HUES6 (cell line): ENCODE measurements around the gene RAF1.
"Not testable (repeated sequence)": the region's sequence is repeated elsewhere in the genome, so short reads cannot be mapped to it uniquely, and the experiment has no call there.

Experiments used
- H3K27ac ChIP-seq: 2 replicates; pipeline ENCODE4 v1.7.0; 2013; ENCODE audit warnings: low read depth, mild to moderate bottlenecking, low read length, inconsistent platforms
- H3K27me3 ChIP-seq: 2 replicates; pipeline ENCODE4 v1.6.1; 2013; ENCODE audit warnings: low read length; ENCODE audit not compliant: control insufficient read depth, insufficient read depth
- H3K36me3 ChIP-seq: 2 replicates; pipeline ENCODE4 v1.6.1; 2013; ENCODE audit warnings: low read length; ENCODE audit not compliant: control insufficient read depth, insufficient read depth
- H3K4me1 ChIP-seq: 2 replicates; pipeline ENCODE4 v1.6.1; 2013; ENCODE audit warnings: low read length; ENCODE audit not compliant: control insufficient read depth, insufficient read depth
- H3K4me3 ChIP-seq: 2 replicates; pipeline ENCODE4 v1.5.1; 2013; ENCODE audit warnings: low read depth, low read length
- H3K9ac ChIP-seq: one replicate; pipeline ENCODE4 v1.6.1; 2013; ENCODE audit warnings: mild to moderate bottlenecking, low read length
- H3K9me3 ChIP-seq: 2 replicates; pipeline ENCODE4 v1.6.1; 2013; ENCODE audit warnings: low read depth, low read length; ENCODE audit not compliant: control insufficient read depth, insufficient read depth

The RAF1 gene

GRCh38 chr3:12663936-12664908, at the start of gene RAF1:
Gene RAF1, minus strand, starts transcription at chr3:12664117. Its CDS starts 45,396 bp downstream, at chr3:12618721.
- H3K9ac ChIP-seq = peak within 1 kb of the TSS; percentile 98
- peak within 1 kb of the TSS; percentile 99 for H3K27ac ChIP-seq
- H3K36me3 ChIP-seq = no peaks in the 10 kb centered on the region
- no peaks in the 10 kb centered on the region for H3K27me3 ChIP-seq
- peak within 1 kb of the TSS; percentile 89 for H3K4me3 ChIP-seq
- H3K9me3 ChIP-seq = no peaks in the 10 kb centered on the region
- peaks cover 16% of the 10 kb centered on the region for H3K4me1 ChIP-seq

- Histone ChIP-seq H3K27ac (no peak overlapping the region), H3K27me3 (no peaks in the 10 kb centered on the region), H3K9me3 (no peaks in the 10 kb centered on the region), H3K4me3 (no peak overlapping the region), H3K36me3 (no peaks in the 10 kb centered on the region), H3K9ac (no peak overlapping the region), H3K4me1 (no peaks in the 10 kb centered on the region)
Observed at GRCh38 chr3:12710062-12710461, 46.1 kb upstream of the RAF1 start.

GRCh38 chr3:12709334-12709733, 45.4 kb upstream of the RAF1 start:
- Histone ChIP-seq H3K36me3 (no peaks in the 10 kb centered on the region), H3K9ac (no peak overlapping the region), H3K4me3 (no peak overlapping the region), H3K9me3 (no peaks in the 10 kb centered on the region), H3K27me3 (no peaks in the 10 kb centered on the region), H3K4me1 (no peaks in the 10 kb centered on the region), H3K27ac (no peak overlapping the region)

GRCh38 chr3:12708584-12709192, 44.8 kb upstream of the RAF1 start:
- Histone ChIP-seq H3K27me3 (no peaks in the 10 kb centered on the region), H3K9ac (no peak overlapping the region), H3K4me3 (no peak overlapping the region), H3K36me3 (no peaks in the 10 kb centered on the region), H3K27ac (no peak overlapping the region), H3K9me3 (no peaks in the 10 kb centered on the region), H3K4me1 (no peaks in the 10 kb centered on the region)

- Histone ChIP-seq H3K4me1 (no peaks in the 10 kb centered on the region), H3K27me3 (no peaks in the 10 kb centered on the region), H3K27ac (no peak overlapping the region), H3K9me3 (no peaks in the 10 kb centered on the region), H3K9ac (no peak overlapping the region), H3K4me3 (no peak overlapping the region), H3K36me3 (no peaks in the 10 kb centered on the region)
Observed at GRCh38 chr3:12707449-12707848, 43.5 kb upstream of the RAF1 start.

GRCh38 chr3:12706504-12707253, 42.8 kb upstream of the RAF1 start:
- Histone ChIP-seq H3K27ac (no peak overlapping the region), H3K4me3 (no peak overlapping the region), H3K9ac (no peak overlapping the region), H3K36me3 (no peaks in the 10 kb centered on the region), H3K27me3 (no peaks in the 10 kb centered on the region), H3K9me3 (no peaks in the 10 kb centered on the region), H3K4me1 (no peaks in the 10 kb centered on the region)

GRCh38 chr3:12705981-12706380, 42.1 kb upstream of the RAF1 start:
- Histone ChIP-seq H3K9ac (no peak overlapping the region), H3K4me1 (no peaks in the 10 kb centered on the region), H3K4me3 (no peak overlapping the region), H3K36me3 (no peaks in the 10 kb centered on the region), H3K27ac (no peak overlapping the region), H3K27me3 (no peaks in the 10 kb centered on the region), H3K9me3 (no peaks in the 10 kb centered on the region)

GRCh38 chr3:12705374-12705926, 41.5 kb upstream of the RAF1 start:
- no peaks in the 10 kb centered on the region for H3K9me3 ChIP-seq
- no peaks in the 10 kb centered on the region for H3K4me1 ChIP-seq
- H3K27me3 ChIP-seq = no peaks in the 10 kb centered on the region
- no peak overlapping the region for H3K27ac ChIP-seq
- H3K36me3 ChIP-seq = no peaks in the 10 kb centered on the region
- no peak overlapping the region for H3K4me3 ChIP-seq
- no peak overlapping the region for H3K9ac ChIP-seq

- no peak overlapping the region for H3K4me3 ChIP-seq
- H3K4me1 ChIP-seq = no peaks in the 10 kb centered on the region
- H3K9me3 ChIP-seq = no peaks in the 10 kb centered on the region
- no peak overlapping the region for H3K9ac ChIP-seq
- no peaks in the 10 kb centered on the region for H3K36me3 ChIP-seq
- H3K27ac ChIP-seq = no peak overlapping the region
- H3K27me3 ChIP-seq = no peaks in the 10 kb centered on the region
Observed at GRCh38 chr3:12702501-12702900, 38.6 kb upstream of the RAF1 start.

GRCh38 chr3:12701601-12702000, 37.7 kb upstream of the RAF1 start:
- H3K9me3 ChIP-seq, H3K4me3 ChIP-seq, H3K27me3 ChIP-seq, H3K4me1 ChIP-seq, H3K36me3 ChIP-seq, H3K27ac ChIP-seq, H3K9ac ChIP-seq: not testable (repeated sequence)
